Keratinocyte (primary cell): ENCODE data around the gene ITPR1.

Experiments used
- EZH2 ChIP-seq: IDR thresholded peaks from one replicate; pipeline ENCODE4 v1.6.1; 2012; ENCODE audit warnings: inconsistent platforms, mild to moderate bottlenecking, low read length, moderate library complexity
- TF ChIP-seq, protein P1 (sequence below), 3 experiments: IDR thresholded peaks in 1 of 3; conservative IDR thresholded peaks in 1 of 3; optimal IDR thresholded peaks in 1 of 3; 2 replicates in 2 of 3; 3 replicates in 1 of 3; pipeline versions ENCODE3 to v1.5.1; 2011; ENCODE audit warnings: low read length in 3 of 3, mild to moderate bottlenecking in 3 of 3, moderate library complexity in 2 of 3, control low read depth in 1 of 3, inconsistent platforms in 1 of 3; ENCODE audit not compliant: insufficient read depth in 2 of 3; ENCODE audit errors: extremely low read depth in 1 of 3

DNA sequence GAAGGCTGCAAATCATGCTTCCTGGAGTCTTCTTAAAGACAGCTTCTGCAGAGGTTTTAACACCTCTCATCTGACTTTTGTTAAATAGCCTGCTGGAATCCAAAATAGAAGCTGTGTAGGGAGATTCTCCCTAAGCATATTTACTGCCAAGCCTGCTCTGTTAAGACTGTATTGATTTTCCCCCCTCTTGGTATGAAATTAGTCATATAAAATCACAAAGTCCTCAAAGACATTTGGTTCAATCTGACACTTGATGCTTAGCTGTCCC, 94.6 kb downstream of the ITPR1 start:
- TF ChIP-seq, protein P1, sequence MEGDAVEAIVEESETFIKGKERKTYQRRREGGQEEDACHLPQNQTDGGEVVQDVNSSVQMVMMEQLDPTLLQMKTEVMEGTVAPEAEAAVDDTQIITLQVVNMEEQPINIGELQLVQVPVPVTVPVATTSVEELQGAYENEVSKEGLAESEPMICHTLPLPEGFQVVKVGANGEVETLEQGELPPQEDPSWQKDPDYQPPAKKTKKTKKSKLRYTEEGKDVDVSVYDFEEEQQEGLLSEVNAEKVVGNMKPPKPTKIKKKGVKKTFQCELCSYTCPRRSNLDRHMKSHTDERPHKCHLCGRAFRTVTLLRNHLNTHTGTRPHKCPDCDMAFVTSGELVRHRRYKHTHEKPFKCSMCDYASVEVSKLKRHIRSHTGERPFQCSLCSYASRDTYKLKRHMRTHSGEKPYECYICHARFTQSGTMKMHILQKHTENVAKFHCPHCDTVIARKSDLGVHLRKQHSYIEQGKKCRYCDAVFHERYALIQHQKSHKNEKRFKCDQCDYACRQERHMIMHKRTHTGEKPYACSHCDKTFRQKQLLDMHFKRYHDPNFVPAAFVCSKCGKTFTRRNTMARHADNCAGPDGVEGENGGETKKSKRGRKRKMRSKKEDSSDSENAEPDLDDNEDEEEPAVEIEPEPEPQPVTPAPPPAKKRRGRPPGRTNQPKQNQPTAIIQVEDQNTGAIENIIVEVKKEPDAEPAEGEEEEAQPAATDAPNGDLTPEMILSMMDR (optimal IDR thresholded peaks at IDR 0.05 in 1 of 3, IDR thresholded peaks at IDR 0.05 in 1 of 3, conservative IDR thresholded peaks at IDR 0.05 in 1 of 3; ENCODE audit: extremely low read depth in 1 of 3, insufficient read depth in 2 of 3, low read length in 3 of 3), result no peak
- TF ChIP-seq EZH2, result no peak
